DMS153 treated with DMSO at 0.1 percent for 48 hours (cell line): ENCODE measurements around the gene ESR1.
"Not testable (repeated sequence)": the region's sequence is repeated elsewhere in the genome, so short reads cannot be mapped to it uniquely, and the experiment has no call there.

Experiments
- DNase-seq: peaks from one replicate; lab custom pipeline; 2025; ENCODE audit not compliant: unreplicated experiment; lab: John Stamatoyannopoulos, UW

The ESR1 gene

GRCh38 chr6:151964412-151964811 is 156.9 kb downstream of the ESR1 start:
- DNase-seq = not testable (repeated sequence)

GRCh38 chr6:151974061-151974617 is 166.7 kb downstream of the ESR1 start:
- no peak for DNase-seq

- no peak for DNase-seq
Observed at GRCh38 chr6:151975795-151976194, 168.3 kb downstream of the ESR1 start.

DNA sequence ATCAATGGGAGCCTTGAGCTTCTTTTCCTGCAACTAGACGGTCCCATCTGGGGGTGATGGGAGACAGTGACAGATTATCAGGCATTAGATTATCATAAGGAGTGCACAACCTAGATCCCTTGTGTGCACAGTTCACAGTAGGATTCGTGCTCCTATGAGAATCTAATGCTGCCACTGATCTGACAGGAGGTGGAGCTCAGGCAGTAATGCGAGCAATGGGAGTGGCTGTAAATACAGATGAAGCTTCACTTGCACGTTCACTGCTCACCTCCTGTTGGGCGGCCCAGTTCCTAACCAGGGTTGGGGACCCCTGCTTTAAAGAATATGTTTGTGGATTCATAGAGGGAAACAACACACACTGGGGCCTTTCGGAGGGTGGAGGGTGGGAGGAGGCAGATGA is 180.7 kb downstream of the ESR1 start:
- DNase-seq = not testable (repeated sequence)

DNA sequence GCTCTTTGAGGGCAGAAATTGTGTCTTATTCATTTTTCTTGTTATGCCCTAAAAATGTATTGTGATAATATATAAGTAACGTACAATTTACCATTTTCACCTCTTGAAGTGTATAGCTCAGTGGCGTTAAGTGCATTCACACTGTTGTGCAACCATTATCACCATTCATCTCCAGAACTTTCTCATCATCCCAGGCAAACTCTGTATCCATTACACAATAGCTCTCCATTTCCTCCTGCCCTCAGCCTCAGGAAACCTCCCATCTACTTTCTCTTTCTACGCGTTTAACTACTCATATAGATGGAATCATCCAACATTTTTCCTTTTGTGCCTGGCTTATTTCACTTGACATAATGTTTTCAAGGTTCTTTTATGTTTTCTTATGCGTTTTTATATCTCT is 184.6 kb downstream of the ESR1 start:
- no peak for DNase-seq

DNA sequence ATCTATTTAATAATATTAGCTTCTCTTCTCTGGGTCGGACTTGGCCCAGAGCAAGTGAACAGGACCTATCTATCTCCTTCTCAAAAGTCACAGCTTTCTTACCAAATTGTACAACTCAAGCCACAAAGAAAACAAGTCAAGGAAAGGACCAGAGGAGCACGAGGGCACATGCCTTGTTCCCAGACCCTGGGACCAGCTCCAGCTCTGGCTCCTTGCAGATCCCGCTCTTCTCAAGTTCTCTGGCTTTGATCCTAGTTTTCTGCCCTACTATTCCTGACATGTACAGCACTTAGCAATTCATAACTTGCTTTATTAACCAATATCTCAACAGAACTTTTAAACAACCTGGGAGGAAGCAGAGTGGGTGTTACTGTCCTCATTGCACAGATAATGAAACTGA is 185.9 kb downstream of the ESR1 start:
- DNase-seq = no peak

GRCh38 chr6:151998784-151999183 is 191.3 kb downstream of the ESR1 start:
- no peak for DNase-seq

GRCh38 chr6:151999194-151999593 is 191.7 kb downstream of the ESR1 start:
- no peak for DNase-seq

- no peak for DNase-seq
Observed at GRCh38 chr6:152001408-152001807, 193.9 kb downstream of the ESR1 start.

GRCh38 chr6:152002306-152002705 is 194.8 kb downstream of the ESR1 start:
- DNase-seq = no peak

- DNase-seq = no peak
Observed at GRCh38 chr6:152004036-152004566, 196.6 kb downstream of the ESR1 start.

GRCh38 chr6:152004896-152005295 is 197.4 kb downstream of the ESR1 start:
- no peak for DNase-seq

GRCh38 chr6:152008779-152009178 is 201.3 kb downstream of the ESR1 start:
- DNase-seq = no peak

GRCh38 chr6:152012227-152012626 is 204.7 kb downstream of the ESR1 start:
- DNase-seq = no peak

- no peak for DNase-seq
Observed at GRCh38 chr6:152018876-152019275, 211.4 kb downstream of the ESR1 start.

DNA sequence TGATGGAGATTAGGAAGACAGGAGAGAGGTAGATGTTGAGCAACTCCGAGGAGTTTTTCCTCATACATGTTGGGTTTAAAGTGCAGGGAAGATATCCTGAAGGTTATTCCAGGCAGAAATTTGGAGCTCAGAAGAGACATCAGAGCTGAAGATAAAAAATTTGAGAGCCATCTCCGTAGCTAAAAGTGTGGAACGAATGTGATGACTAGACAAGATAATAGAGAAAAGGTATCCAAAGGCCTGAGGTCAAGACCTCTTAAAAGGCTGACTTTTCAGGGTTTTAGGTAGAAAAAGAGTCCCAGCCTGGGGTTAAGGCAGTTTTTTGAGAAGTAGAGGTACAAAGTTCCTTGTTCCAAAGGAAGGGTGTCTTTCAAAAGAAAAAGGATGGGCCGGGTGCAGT is 214.8 kb downstream of the ESR1 start:
- no peak for DNase-seq

DNA sequence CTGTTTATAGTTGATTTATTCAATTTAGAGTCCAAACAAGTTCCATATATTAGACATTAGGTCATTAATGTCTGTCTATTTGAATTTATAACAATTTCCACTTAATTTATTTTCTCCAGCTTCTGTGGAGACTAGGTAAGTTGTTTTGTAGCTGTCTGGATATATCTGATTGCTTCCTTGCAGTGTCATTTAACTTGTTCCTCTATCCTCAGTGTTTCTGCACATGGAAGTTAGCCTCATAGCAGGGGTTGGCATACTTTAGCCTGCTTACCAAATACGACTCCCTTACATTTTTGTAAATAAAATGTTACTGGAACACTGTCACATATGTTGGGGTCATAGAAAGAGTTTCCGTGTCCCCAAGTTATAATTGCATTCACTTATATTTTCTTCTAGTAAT is 216.1 kb downstream of the ESR1 start:
- no peak for DNase-seq

- DNase-seq = no peak
Observed at GRCh38 chr6:152026291-152026690, 218.8 kb downstream of the ESR1 start.

DNA sequence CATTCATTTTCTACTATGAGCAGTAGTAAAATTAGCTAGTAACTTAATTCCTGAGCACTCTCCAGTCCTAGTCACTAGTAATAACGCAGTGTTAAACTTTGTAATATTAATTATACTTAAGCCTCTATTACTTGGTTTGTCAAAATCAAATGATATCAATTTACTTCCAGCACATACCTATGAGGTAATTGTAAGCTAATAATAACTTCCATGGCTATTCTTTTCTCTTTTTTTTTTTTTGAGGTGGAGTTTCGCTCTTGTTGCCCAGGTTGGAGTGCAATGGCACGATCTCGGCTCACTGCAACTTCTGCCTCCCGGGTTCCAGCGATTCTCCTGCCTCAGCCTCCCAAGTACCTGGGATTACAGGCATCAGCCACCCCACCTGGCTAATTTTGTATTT is 219.3 kb downstream of the ESR1 start:
- DNase-seq = not testable (repeated sequence)

DNA sequence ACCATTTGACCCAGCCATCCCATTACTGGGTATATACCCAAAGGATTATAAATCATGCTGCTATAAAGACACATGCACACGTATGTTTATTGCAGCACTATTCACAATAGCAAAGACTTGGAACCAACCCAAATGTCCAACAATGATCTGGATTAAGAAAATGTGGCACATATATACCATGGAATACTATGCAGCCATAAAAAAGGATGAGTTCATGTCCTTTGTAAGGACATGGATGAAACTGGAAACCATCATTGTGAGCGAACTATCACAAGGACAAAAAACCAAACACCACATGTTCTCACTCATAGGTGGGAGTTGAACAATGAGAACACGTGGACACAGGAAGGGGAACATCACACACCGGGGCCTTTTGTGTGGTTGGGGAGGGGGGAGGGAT is 226.3 kb downstream of the ESR1 start:
- DNase-seq = not testable (repeated sequence)

GRCh38 chr6:152034631-152035030 is 227.1 kb downstream of the ESR1 start:
- no peak for DNase-seq

GRCh38 chr6:152046118-152046517 is 238.6 kb downstream of the ESR1 start:
- DNase-seq = no peak

- peak; percentile 23 for DNase-seq
Observed at GRCh38 chr6:152048921-152049320, 241.4 kb downstream of the ESR1 start.
